DOHH2 (cell line): ENCODE data around the gene TWF2.

Source experiments
- CTCF ChIP-seq: fragments of 200-600 bp; sonication (generic); IDR thresholded peaks from one replicate; pipeline ENCODE4 v1.5.1; 2014; ENCODE audit warnings: antibody characterized with exemption, mild to moderate bottlenecking, low read depth, low read length; ENCODE audit not compliant: poor library complexity, severe bottlenecking
- EZH2phosphoT487 ChIP-seq: fragments of 200-600 bp; sonication (generic); IDR thresholded peaks from 2 replicates; pipeline ENCODE4 v1.6.1; 2017; ENCODE audit warnings: borderline replicate concordance, mild to moderate bottlenecking, antibody characterized with exemption, low read length, moderate library complexity, mixed read lengths

- TF ChIP-seq EZH2phosphoT487 = no peak
- no peak for TF ChIP-seq CTCF
Measured at GRCh38 chr3:52288674-52289073, 49.7 kb upstream of the TWF2 start.
